ENCODE measurements around the gene LCP2. TPM values are rescaled to one million over a fixed set of nuclear protein-coding genes. Genes with fewer than 3 reads are reported as not detected.

Gene LCP2
- total RNA-seq, 1 experiment from 2014 or later = 0.61 TPM

GRCh38 chr5:170290498-170290897 lies 7.1 kb downstream of the LCP2 start (continued):
- TF ChIP-seq, protein P1, sequence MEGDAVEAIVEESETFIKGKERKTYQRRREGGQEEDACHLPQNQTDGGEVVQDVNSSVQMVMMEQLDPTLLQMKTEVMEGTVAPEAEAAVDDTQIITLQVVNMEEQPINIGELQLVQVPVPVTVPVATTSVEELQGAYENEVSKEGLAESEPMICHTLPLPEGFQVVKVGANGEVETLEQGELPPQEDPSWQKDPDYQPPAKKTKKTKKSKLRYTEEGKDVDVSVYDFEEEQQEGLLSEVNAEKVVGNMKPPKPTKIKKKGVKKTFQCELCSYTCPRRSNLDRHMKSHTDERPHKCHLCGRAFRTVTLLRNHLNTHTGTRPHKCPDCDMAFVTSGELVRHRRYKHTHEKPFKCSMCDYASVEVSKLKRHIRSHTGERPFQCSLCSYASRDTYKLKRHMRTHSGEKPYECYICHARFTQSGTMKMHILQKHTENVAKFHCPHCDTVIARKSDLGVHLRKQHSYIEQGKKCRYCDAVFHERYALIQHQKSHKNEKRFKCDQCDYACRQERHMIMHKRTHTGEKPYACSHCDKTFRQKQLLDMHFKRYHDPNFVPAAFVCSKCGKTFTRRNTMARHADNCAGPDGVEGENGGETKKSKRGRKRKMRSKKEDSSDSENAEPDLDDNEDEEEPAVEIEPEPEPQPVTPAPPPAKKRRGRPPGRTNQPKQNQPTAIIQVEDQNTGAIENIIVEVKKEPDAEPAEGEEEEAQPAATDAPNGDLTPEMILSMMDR (IDR thresholded peaks at IDR 0.05 in 2 of 3, conservative IDR thresholded peaks at IDR 0.05 in 1 of 3; ENCODE audit: borderline replicate concordance in 1 of 3, insufficient read depth in 1 of 3, low read depth in 2 of 3, low read length in 2 of 3) = no peak
- no peak for TF ChIP-seq EZH2 (IDR thresholded peaks at IDR 0.05)
- TF ChIP-seq POLR2A (IDR thresholded peaks at IDR 0.05; ENCODE audit: borderline replicate concordance, extremely low read depth, insufficient read depth, insufficient read length) = no peak
- TF ChIP-seq EGR1 (IDR thresholded peaks at IDR 0.05; ENCODE audit: low read depth) = no peak
- TF ChIP-seq, protein P2, sequence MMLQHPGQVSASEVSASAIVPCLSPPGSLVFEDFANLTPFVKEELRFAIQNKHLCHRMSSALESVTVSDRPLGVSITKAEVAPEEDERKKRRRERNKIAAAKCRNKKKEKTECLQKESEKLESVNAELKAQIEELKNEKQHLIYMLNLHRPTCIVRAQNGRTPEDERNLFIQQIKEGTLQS (IDR thresholded peaks at IDR 0.05) = no peak
- TF ChIP-seq JUND (IDR thresholded peaks at IDR 0.05) = no peak
- no peak for TF ChIP-seq POLR2AphosphoS5 (IDR thresholded peaks at IDR 0.05; ENCODE audit: low read depth, low read length)
- TF ChIP-seq SP1 (IDR thresholded peaks at IDR 0.05; ENCODE audit: low read depth) = no peak
- no peak for TF ChIP-seq ELF1 (IDR thresholded peaks at IDR 0.05; ENCODE audit: borderline replicate concordance, low read depth)
- no peak for TF ChIP-seq YY1 (IDR thresholded peaks at IDR 0.05; ENCODE audit: extremely low read depth, insufficient replicate concordance, low read depth, low read length)
- TF ChIP-seq, protein P3, sequence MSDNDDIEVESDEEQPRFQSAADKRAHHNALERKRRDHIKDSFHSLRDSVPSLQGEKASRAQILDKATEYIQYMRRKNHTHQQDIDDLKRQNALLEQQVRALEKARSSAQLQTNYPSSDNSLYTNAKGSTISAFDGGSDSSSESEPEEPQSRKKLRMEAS (IDR thresholded peaks at IDR 0.05) = no peak
- TF ChIP-seq FOSL1 (IDR thresholded peaks at IDR 0.05; ENCODE audit: low read depth) = no peak

GRCh38 chr5:170289764-170290163 lies 7.8 kb downstream of the LCP2 start:
- no peak overlapping the region for H3K4me3 ChIP-seq (replicated peaks in 1 of 2; ENCODE audit: low read depth in 1 of 2, low read length in 2 of 2)
- no peak overlapping the region for H3K9ac ChIP-seq (ENCODE audit: low read length)
- H3K79me2 ChIP-seq (ENCODE audit: insufficient read depth, low read length) = no peaks in the 10 kb centered on the region
- intact Hi-C loops (cut with micrococcal nuclease) = no loop called here
- H3K36me3 ChIP-seq (ENCODE audit: control insufficient read depth in 1 of 2, insufficient read depth in 2 of 2, low read length in 2 of 2) = no peaks in the 10 kb centered on the region
- CTCF ChIA-PET = no interaction called here
- H3K27ac ChIP-seq (ENCODE audit: low read depth, low read length) = no peak overlapping the region
- H3K9me3 ChIP-seq (ENCODE audit: control insufficient read depth in 1 of 2, insufficient read depth in 1 of 2, low read depth in 1 of 2, low read length in 2 of 2) = 0 out of 4 replicates have a peak, but pooled peaks cover 0 to 7% of the 10 kb centered on the region in 2 experiments
- RAD21 ChIA-PET (ENCODE audit: low non-redundant PET in 1 of 2, low total read pairs in 2 of 2, uncharacterized antibody in 2 of 2, unreplicated experiment in 2 of 2) = no interaction called here
- no peaks in the 10 kb centered on the region for H3K9me2 ChIP-seq (ENCODE audit: insufficient read depth)
- BruUV-seq (replicated peaks) = no TSS peak
- DNase-seq (ENCODE audit: low read depth, low spot score) (no peak), ATAC-seq (no peak)
- H2AFZ ChIP-seq (ENCODE audit: low read depth, low read length, poor library complexity, severe bottlenecking) = no peak overlapping the region
- H4K20me1 ChIP-seq (ENCODE audit: insufficient read depth) = no peaks in the 10 kb centered on the region
- POLR2A ChIA-PET = no interaction called here
- no peak for TF ChIP-seq SP1 (IDR thresholded peaks at IDR 0.05; ENCODE audit: low read depth)
- TF ChIP-seq, protein P3 (IDR thresholded peaks at IDR 0.05) = no peak
- TF ChIP-seq, protein P2 (IDR thresholded peaks at IDR 0.05) = no peak
- no peak for TF ChIP-seq JUND (IDR thresholded peaks at IDR 0.05)
- no peak for TF ChIP-seq SIN3A (IDR thresholded peaks at IDR 0.05; ENCODE audit: low read depth)
- no peak for TF ChIP-seq FOSL1 (IDR thresholded peaks at IDR 0.05; ENCODE audit: low read depth)
- no peak for TF ChIP-seq EGR1 (IDR thresholded peaks at IDR 0.05; ENCODE audit: low read depth)
- H3K4me1 ChIP-seq (ENCODE audit: control insufficient read depth in 1 of 2, insufficient read depth in 2 of 2, low read length in 2 of 2) = no peaks in the 10 kb centered on the region
- H3K27me3 ChIP-seq (ENCODE audit: insufficient read depth, low read length) = peaks cover 86% of the 10 kb centered on the region
- H3K4me2 ChIP-seq (ENCODE audit: low read length) = no peak overlapping the region
